ENCODE results near the gene PTPN7. TPM values are rescaled to one million over a fixed set of nuclear protein-coding genes. Genes with fewer than 3 reads are reported as not detected.

Gene PTPN7
- total and polyA plus RNA-seq, 4 donors = 0.75 to 7.0 (median 1.7) TPM

- Histone ChIP-seq H3K4me1 (ENCODE audit: control insufficient read depth in 4 of 4, insufficient read depth in 4 of 4, low read length in 3 of 4) (peaks cover 14 to 26% (median 17%) of the 10 kb centered on the region in 4 donors), H3K27ac (ENCODE audit: low read depth in 1 of 2, low read length in 2 of 2) (no peak overlapping the region), H3K4me3 (ENCODE audit: low read depth in 1 of 3, low read length in 3 of 3) (no peak overlapping the region), H3K9me3 (ENCODE audit: control insufficient read depth in 4 of 4, low read length in 3 of 4) (no peaks in the 10 kb centered on the region), H3K27me3 (ENCODE audit: control insufficient read depth in 4 of 4, insufficient read depth in 4 of 4, low read length in 3 of 4) (no peaks in the 10 kb centered on the region), H3K9ac (ENCODE audit: low read depth in 1 of 2, low read length in 2 of 2) (no peak overlapping the region), H3K36me3 (ENCODE audit: control insufficient read depth in 4 of 4, insufficient read depth in 3 of 4, low read depth in 1 of 4, low read length in 3 of 4) (no peaks in the 10 kb centered on the region)
- 71% methylated on average over 10 of the region's 10 CpGs for WGBS
- TF ChIP-seq HNF4A (conservative IDR thresholded peaks at IDR 0.05) = no peak
- TF ChIP-seq, protein P1, sequence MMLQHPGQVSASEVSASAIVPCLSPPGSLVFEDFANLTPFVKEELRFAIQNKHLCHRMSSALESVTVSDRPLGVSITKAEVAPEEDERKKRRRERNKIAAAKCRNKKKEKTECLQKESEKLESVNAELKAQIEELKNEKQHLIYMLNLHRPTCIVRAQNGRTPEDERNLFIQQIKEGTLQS (IDR thresholded peaks at IDR 0.05) = no peak
- TF ChIP-seq GABPA (IDR thresholded peaks at IDR 0.05 in 1 of 2, conservative IDR thresholded peaks at IDR 0.05 in 1 of 2) = no peak
- TF ChIP-seq MAX (IDR thresholded peaks at IDR 0.05) = no peak
- TF ChIP-seq FOXA2 (IDR thresholded peaks at IDR 0.05) = no peak
- no peak for TF ChIP-seq EGR1 (IDR thresholded peaks at IDR 0.05; ENCODE audit: low read depth in 2 of 2)
- TF ChIP-seq HNF4G (IDR thresholded peaks at IDR 0.05) = no peak
- TF ChIP-seq YY1 (IDR thresholded peaks at IDR 0.05) = no peak
- TF ChIP-seq RXRA (IDR thresholded peaks at IDR 0.05) = no peak
- TF ChIP-seq SP1 (IDR thresholded peaks at IDR 0.05) = no peak
- no peak for TF ChIP-seq TAF1 (conservative IDR thresholded peaks at IDR 0.05)
- no peak for TF ChIP-seq REST (IDR thresholded peaks at IDR 0.05)
- TF ChIP-seq NR2F2 (IDR thresholded peaks at IDR 0.05) = no peak
- no peak for TF ChIP-seq JUND (IDR thresholded peaks at IDR 0.05)
- TF ChIP-seq ZBTB33 (IDR thresholded peaks at IDR 0.05) = no peak
- no peak for TF ChIP-seq FOXA1 (IDR thresholded peaks at IDR 0.05)
- no peak for TF ChIP-seq RAD21 (IDR thresholded peaks at IDR 0.05)
- TF ChIP-seq CTCF (IDR thresholded peaks at IDR 0.05; ENCODE audit: low read depth, low read length, missing input control) = no peak
- peak; percentile 82 for DNase-seq (ENCODE audit: low spot score)
Observed at GRCh38 chr1:202105571-202106339, 54.6 kb downstream of the PTPN7 start.

All from liver (tissue), 9 donors.